CD1c-positive myeloid dendritic cell (primary cell): ENCODE results near the gene CDIP1.
A peak's percentile ranks its signal among the peaks of the same experiment; 100 is the strongest.

Source experiments
- DNase-seq: peaks from one replicate; pipeline ENCODE4 v3.0.0-alpha.2; 2016; ENCODE audit errors: extremely low spot score

Gene CDIP1

DNA sequence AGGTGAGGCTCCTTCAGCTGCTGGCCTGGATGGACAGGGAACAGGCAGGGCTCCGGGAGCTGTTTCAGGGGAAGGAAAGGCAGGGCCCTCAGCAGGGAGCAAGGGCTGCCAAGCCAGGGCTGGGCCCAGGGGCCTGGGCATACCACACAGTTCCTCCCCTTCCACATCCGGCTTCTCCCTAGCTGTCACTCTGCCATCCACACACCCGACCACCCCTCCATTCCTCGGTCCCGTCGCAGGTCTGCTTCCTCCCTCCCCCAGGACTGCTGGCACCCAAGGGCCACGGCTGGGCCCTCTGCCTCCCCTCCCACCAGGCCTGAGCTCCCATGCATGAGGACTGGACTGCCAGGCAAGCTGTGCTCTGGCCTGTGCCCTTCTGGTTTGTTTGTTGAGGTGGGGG, 24.0 kb downstream of the CDIP1 start:
- DNase-seq = no peak

DNA sequence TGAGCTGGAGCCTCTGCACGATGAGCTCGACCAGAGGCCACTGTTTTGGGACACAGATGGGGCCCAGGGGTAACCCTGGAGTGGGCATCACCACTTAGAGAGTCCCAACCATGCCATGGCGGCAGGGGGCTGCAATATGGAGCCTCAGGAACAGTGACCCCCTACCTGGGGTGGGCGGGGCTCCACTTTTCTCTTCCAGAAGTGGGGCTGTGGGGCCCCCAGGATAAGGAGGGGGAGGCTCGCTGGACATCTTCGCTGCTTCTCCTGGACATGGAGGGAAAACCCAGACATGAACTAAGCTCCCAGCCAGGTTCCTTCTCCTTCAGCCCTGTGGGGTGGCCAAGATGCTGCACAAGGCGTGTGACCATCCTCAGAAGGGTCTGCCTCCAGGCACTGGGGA, 24.7 kb downstream of the CDIP1 start:
- DNase-seq = no peak

DNA sequence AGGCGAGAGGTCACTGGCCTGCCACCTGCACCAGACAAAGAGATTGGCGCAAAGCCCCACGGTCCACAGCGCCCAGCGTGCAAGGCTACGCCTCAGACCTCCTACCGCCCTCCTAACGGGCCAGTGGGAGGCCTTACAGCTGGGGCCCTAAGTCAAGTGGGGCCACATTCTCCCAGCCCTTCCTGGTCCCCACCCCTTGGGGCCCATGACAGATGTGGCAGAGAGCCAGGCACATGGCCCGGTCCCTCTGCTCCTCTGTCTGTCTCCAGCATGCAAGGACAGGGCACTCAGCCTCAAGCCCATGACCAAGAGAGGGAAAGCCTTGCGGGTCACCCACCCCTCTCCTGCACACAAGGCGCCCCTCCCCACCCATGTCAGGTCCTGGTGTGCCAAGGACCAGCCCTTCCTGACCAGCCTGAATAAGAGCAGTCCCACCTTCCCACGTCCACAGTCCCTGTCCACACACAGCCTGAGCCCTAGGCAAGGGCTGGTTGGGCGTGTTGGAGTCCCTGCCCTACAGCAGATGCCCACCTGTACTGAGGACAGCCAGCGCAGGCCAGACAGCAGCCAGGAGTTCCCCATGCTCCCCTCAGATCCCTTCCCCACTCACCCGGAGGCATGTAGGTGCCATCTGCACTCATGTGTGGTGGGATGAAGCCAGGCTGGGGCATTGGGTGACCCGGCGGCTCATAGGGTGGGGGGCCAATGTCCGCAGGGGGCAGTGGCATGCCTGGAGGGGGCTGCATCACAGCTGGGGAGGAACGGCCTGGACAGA, 25.3 kb downstream of the CDIP1 start:
- no peak for DNase-seq

DNA sequence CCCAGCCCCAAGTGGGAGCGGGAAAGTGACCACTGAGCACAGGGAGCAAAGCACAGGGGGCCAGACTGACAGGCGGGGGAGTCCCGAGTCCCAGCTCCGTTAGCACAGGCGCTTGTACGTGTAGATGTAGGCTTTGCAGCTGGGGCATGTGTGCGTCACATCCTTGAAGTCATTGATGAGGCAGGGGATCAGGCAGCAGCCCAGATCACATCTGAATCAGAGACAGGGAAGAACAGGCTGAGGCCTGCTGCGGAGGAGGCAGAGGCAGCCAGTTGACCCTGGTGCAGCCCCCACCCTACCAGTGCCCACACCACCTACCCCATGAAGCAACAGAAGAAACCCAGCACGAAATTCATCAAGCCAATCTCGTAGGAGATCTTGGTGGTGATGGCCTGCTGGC, 26.1 kb downstream of the CDIP1 start:
- DNase-seq = no peak

DNA sequence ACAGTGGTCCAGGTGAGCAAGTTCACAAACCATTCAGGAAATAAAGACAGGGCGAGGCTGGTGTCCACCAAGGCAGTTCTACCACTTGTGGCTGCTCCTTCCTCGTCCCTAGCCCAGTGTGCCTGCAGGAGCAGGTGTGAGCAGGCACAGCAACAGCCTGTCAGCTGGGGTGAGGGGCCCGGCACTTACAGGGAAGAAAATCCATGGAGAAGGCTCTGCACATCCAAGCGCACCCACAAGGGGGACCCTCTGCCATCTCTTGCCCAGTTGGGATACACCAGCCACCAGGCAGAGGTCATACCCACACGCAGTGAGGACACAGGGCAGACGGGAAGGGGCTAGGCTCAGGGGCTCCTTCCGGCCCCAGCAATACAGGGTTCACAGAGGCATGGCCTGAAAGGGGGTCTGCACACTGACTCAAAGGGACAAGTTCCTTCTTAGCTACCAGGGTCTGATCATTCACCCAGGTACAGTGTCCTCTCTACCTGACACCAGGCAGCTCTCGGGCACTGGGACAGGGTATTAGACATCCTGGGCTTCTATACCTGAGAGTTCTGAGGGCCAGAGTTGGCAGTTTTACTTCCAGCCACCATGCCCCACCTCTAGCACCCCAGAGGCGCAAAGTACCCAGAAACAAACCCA, 27.0 kb downstream of the CDIP1 start:
- peak; percentile 22 for DNase-seq

DNA sequence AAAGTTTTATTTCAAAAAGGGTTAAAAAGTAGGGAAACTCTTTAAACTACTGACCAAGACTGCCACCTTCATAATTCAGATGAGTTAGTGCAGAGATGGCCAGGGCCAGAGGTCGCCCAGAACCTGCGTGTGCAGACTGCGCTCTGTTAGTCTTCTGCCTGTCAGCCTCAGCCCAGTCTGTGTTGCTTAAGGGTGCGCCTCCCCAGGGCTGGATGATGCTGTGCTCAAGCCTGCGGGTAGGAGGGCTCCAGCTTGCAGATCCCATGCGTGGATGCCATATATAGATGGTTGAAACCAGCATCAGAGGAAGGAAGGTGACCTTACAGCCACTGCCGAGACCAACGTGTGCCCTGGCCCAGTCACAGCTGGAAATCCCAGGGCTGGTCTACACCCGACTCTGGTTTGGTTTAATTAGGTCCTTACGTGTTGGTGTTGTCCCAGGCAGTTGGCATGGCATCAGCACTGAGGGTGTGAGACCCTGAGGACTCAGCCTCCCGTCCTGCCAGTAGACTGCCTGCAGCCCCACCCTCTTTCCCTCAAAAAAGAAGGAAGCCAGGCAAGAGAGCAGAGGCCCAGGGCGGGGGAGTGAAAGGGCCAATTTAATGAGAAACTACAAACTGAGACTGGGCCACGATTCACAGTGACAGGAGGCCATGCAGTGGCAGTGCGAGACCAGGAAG, 27.7 kb downstream of the CDIP1 start:
- peak; percentile 62 for DNase-seq

DNA sequence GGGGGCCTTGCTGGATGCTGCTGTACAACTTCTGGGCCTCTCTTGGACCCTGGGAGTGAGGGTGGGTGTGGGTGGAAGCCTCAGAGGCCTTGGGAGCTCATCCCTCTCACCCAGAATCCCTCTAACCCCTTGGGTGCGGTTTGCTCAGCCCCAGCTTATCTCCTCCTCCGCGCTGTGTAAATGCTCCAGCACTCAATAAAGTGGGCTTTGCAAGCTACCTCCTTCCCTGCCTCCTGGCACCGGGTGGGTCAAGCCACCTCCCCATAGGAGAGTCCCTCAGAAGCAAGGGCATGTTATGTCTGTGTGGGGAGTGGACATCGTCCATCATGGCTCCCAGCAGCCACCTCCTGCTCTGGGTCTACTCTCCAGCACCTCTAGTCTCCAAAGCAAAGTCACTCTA, 28.4 kb downstream of the CDIP1 start:
- no peak for DNase-seq

DNA sequence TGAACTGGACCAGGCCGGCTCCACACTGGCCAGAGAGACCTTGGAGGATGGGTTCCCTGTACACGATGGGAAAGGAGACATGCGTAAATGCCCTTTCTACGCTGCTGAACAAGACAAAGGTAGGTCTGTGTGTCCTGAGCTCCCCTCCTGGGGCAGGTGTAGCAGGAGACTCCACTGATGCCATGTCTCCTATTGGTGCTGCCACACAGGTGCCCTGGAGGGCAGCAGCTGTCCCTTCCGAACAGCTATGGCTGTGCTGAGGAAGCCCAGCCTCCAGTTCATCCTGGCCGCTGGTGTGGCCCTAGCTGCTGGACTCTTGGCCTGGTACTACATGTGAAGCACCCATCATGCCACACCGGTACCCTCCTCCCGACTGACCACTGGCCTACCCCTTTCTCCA, 29.2 kb downstream of the CDIP1 start:
- no peak for DNase-seq

DNA sequence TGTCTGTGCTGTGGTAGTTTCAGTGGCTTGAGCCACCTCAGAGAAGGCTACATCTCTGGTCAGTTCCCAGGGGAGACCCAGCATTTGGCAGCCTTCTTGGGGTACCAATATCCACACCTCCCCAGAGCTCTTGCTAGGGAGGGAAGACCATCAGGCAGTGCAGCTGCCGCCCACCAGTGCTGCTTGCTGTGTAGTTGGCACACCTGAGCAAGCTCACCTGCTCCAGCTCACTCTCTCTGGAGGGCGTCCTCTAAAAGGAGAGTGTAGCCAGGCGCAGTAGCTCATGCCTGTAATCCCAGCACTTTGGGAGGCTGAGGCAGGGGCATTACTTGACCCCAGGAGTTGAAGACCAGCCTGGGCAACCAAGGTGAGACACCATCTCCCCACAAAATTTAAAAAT, 29.8 kb downstream of the CDIP1 start:
- no peak for DNase-seq

DNA sequence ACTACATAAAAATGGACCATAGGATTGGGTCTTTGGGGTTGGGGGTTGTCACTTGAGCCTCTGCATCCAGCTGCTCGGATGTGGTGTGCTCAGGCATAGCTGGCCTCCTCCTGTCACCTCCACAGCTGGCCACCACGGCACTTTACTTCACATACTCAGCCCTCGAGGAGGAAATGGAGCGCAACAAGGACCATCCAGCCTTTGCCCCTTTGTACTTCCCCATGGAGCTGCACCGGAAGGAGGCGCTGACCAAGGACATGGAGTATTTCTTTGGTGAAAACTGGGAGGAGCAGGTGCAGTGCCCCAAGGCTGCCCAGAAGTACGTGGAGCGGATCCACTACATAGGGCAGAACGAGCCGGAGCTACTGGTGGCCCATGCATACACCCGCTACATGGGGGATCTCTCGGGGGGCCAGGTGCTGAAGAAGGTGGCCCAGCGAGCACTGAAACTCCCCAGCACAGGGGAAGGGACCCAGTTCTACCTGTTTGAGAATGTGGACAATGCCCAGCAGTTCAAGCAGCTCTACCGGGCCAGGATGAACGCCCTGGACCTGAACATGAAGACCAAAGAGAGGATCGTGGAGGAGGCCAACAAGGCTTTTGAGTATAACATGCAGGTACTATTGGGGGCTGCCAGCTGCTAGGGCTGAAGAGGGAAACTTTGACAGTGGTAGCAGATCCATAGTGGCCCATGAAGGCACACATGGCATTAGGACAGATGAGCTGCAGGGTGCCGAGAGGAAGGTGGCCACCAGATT, 30.8 kb downstream of the CDIP1 start:
- no peak for DNase-seq

DNA sequence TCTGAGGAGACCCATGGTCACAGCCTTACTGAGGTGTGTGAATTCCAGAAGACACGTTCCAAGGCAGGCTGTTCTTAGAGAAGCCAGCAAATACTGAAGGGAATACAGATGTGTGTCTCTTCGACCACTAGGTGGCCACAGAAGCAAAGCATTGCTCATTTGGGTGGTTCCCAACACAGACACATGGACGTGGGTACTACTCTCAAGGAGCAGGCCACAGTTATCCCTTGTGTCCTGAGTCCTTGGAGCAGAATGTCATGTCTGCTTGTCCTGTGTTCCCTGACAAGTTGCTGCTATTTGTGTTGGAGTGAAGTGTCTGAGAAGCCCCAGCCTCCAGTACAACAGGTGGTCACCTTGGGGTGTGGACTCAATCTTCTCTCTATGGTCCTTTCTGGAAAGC, 32.1 kb downstream of the CDIP1 start:
- DNase-seq = peak; percentile 79

DNA sequence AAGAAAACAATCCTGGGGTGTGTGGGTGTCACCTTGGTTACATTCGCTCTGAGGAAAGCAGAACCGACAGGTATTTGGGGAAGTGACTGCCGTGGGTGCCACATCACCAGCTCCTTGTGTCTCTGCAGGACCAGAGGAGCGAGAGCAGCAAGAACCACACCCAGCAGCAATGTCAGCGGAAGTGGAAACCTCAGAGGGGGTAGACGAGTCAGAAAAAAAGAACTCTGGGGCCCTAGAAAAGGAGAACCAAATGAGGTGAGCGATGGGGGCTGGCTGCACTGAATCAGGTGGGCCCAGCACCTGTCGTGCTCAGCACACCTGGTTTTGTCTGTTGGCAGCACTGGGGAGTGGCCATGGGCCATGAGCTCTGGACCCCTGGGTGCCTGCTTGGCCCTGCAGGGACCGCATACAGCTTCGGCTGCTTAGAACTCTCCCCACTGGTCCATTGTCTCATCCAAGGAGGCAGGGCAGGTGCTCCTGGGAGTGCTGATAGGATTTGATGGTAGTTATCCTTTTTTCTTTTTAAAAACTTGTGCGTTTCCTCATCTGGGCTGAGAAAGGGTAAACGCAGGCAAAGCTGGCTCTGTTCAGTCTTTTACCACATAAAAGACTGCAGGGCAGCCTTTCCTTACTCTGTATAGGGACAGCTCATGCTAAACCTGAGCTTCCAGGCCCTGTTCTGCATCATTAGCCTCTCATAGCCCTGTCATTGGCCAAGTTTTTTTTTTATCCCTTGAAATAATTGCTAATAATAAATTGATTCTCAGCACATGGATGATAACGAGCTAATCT, 33.0 kb downstream of the CDIP1 start:
- DNase-seq = peak; percentile 90

DNA sequence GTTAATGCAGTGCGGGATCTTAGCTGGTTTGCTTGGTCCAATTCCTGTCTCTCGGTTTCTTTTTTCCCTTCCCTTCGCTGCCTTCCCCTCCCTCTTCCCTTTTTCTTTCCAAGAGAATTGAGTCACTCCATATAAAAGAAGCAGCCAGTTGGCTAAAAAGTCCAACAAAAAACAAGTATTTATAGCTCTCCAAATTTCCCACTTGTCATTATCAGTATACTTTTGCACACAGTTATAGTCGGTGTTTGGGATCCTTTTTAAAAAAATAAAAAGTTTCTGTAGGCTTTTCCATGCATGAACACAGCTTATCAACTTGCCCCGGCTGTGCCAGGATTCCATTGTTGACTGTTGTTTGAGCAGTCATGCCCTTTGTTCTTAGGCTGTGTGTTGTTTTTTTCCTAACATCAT, 37.5 kb downstream of the CDIP1 start:
- DNase-seq = no peak

DNA sequence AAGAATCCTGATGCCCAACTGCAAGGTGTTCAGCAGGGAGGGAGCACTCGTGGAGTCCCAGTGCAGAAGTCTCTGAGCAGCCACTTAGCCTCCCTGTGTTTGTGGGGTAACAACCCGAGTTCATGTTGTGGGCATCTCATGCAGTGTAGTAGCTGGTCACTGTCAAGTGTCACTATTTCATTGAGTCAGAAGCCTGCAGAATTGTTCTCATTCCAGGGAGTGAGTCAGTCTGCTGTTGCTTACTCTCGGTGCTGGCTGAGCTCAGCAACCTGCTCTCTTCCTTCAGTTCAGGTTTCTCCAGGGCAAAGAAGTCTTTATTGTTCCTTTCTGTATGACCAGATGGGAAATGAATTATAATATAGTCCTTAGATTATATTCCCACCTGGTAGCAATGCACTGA, 38.3 kb downstream of the CDIP1 start:
- no peak for DNase-seq

DNA sequence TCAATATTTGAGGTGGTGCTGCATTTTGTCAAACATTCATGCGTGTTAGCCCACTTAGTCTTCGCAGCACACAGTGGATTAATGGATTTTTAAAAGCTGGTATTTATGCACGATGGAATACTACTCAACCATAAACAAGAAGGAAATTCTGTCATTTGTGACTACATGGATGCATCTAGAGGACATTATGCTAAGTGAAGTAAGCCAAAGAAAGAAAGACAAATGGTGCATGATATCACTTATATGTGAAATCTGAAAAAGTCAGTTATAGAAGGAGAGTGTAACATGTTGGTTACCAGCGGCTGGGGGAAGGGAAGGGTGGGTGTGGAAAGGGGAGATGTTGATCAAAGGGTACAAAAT, 39.4 kb downstream of the CDIP1 start:
- DNase-seq = no peak

DNA sequence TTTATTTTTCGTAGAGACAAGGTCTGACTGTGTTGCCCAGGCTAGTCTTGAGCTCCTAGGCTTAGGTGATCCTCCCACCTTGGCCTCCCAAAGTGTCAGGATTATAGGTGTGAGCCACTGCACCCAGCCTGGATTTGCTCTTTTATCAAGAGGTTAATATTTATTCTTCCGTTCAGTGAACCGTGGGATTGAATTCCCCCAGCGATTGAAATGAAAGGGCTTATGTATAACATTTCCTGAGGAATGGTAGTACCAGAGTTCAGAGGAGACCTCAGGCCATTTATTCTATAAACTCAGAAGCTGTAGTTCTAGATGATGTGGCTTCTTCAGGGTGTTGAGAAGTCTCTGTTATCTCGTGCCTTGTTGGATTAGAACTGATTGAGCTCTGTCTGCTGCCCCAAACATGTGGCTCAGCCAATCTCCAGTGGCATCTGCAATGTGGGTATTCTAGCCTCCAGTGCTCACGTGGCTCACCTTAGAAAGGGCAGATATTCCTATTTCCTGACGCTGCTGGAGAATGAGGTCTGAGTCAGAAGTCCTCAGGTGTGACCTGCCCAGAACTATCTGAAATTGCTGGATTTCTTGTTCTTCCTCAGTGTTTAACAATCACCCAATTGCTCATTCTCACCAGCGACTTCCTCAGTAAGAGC, 39.9 kb downstream of the CDIP1 start:
- DNase-seq = no peak

DNA sequence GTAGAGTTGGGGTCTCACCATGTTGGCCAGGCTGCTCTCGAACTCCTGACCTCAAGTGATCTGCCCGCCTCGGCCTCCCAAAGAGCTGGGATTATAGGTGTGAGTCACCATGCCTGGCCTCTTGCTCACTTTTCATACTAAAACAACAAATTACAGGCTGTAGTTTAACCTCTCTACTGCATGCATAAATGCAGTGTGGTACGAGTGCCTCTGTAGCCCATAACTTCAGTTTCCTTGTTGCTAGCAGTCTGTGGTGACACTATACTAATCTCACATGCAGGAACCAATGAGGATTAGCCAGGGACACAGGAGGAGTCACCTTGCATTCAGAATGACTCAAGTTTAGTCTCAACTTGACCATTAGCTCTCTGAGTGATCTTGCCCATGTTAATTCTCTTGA, 42.3 kb downstream of the CDIP1 start:
- no peak for DNase-seq

DNA sequence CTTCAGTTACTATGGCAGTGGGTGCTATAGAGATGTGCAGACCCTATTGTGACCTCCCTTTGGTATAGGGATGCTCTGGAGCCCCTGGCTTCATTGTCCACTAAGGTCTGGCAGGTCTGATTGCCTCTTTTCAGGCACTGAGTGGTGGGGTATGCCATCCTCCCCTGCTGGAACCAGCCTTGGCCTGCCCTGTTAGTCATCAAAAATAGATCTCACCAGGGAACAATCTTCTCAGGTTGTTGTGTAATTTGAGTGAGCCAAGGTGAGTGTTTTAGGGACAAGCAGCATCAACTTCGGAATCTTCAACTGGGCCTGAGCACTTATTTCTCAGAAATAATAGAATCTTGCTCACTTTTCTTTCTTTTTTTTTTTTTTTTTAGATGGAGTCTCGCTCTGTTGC, 42.8 kb downstream of the CDIP1 start:
- no peak for DNase-seq

DNA sequence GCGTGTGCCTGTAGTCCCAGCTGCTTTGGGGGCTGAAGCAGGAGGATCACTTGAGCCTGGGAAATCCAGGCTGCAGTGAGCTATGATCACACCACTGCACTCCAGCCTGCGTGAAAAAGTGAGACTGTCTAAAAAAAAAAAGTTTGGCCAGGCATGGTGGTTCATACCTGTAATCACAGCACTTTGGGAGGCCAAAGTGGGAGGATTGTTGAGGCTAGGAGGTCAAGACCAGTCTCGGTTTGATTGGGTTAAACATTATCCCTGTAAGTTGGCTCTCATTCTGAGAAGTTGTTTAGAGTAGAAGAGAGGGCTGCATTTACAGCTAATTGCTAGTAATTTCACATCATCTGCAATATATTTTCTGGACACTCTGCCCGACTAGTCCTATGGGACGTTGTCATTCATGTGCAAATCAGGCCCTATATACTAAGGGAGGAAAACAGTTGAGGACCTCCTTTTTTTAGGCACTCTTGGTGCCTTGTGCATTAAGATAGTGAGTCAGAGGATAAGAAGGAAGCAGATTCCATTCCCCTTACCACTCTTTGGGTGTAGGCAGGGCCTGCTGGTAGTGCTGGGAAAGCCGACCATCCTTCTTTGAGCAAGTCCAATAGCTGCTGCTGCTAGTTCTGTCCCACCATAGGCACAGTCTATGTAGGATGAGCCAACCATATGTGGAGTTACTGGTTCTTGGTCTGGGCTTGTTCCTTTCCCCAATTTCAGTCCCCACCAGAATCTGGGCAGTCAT, 43.7 kb downstream of the CDIP1 start:
- DNase-seq = no peak

DNA sequence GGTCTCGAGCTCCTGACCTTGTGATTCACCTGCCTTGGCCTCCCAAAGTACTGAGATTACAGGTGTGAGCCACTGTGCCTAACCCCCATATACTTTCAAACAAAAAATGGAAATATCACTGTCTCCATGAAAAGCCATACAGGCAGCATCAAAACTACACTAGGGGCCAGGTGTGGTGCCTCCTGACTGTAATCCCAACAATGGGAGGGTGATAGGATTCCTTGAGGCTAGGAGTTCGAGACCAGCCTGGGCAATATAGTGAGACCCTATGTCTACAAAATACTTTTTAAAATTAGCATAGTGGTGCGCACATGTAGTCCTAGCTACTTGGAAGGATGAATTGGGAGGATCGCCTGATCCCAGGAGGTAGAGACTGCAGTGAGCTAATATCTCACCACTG, 46.7 kb downstream of the CDIP1 start:
- no peak for DNase-seq
